HepG2 (cell line): Measurements from ENCODE around the gene FYB1. TPM values are rescaled to one million over a fixed set of nuclear protein-coding genes. Genes with fewer than 3 reads are reported as not detected.

Experiments
- ATAC-seq: fragments of 200-7000 bp; cut with Tn5 transposase; 3 replicates; pipeline ENCODE4 v1.9.1; 2020; ENCODE audit warnings: mild to moderate bottlenecking, moderate library complexity
- BruUV-seq: library from RNA; stranded (reverse); fragments of 400-500 nt; replicated peaks from 2 replicates; lab custom pipeline; 2021; lab: Mats Ljungman, UMichigan
- CTCF ChIA-PET: fragments of 300-600 bp; formaldehyde crosslinking; extraction: SDS; loops from one replicate; lab custom pipeline; 2021; ENCODE audit warnings: low total read pairs, inconsistent platforms, low intra/inter-chr PET ratio; lab: Yijun Ruan, JAX
- POLR2A ChIA-PET: fragments of 350-600 bp; sonication (Branson Sonifier 250); formaldehyde crosslinking; loops from one replicate; lab custom pipeline; 2020; ENCODE audit warnings: antibody characterized with exemption, inconsistent platforms; lab: Yijun Ruan, JAX
- DNase-seq: peaks from one replicate; pipeline ENCODE4 v3.0.0-alpha.2; 2015; ENCODE audit warnings: low spot score
- FAIRE-seq: peaks from 3 replicates; lab custom pipeline; 2011; peaks lifted over from hg19 to GRCh38; lab: Jason Lieb, UNC
- H2AFZ ChIP-seq: one replicate; pipeline ENCODE4 v1.6.1; 2011; ENCODE audit warnings: low read length, inconsistent platforms
- H3K27ac ChIP-seq: fragments of 300-600 bp; 3 replicates; pipeline ENCODE4 v1.8.0; 2011; ENCODE audit warnings: mixed run types, mild to moderate bottlenecking, mixed read lengths, low read length, inconsistent platforms; ENCODE audit not compliant: insufficient read depth; ENCODE audit errors: extremely low read length
- H3K27me3 ChIP-seq, 2 experiments: fragments of 200-600 bp in 1 of 2; 2 replicates in 1 of 2; 3 replicates in 1 of 2; pipeline versions ENCODE4 v1.6.0 to v1.8.0; 2011; ENCODE audit warnings: low read length in 2 of 2, mild to moderate bottlenecking in 2 of 2, moderate library complexity in 2 of 2, inconsistent platforms in 1 of 2; ENCODE audit not compliant: insufficient read depth in 2 of 2, control insufficient read depth in 1 of 2
- H3K36me3 ChIP-seq, 2 experiments: fragments of 200-600 bp in 1 of 2; replicated peaks in 1 of 2; 2 replicates in 1 of 2; 3 replicates in 1 of 2; pipeline versions ENCODE4 v1.5.1 to v1.8.0; 2011; ENCODE audit warnings: low read length in 2 of 2, inconsistent platforms in 1 of 2; ENCODE audit not compliant: insufficient read depth in 2 of 2, control insufficient read depth in 1 of 2
- H3K4me1 ChIP-seq: 2 replicates; pipeline ENCODE4 v1.5.1; 2012; ENCODE audit warnings: low read length, inconsistent platforms; ENCODE audit not compliant: insufficient read depth
- H3K4me2 ChIP-seq: 2 replicates; pipeline ENCODE4 v1.6.0; 2011; ENCODE audit warnings: low read depth, low read length, inconsistent platforms
- H3K4me3 ChIP-seq, 3 experiments: fragments of 200-600 bp in 1 of 3; sonication (generic), shearing (Covaris generic) in 1 of 3; replicated peaks in 1 of 3; 2 replicates each; pipeline ENCODE4 v1.5.1; 2011 to 2016; ENCODE audit warnings: low read length in 3 of 3, inconsistent platforms in 2 of 3, low read depth in 2 of 3, mild to moderate bottlenecking in 2 of 3, control low read depth in 1 of 3, mixed read lengths in 1 of 3; ENCODE audit not compliant: insufficient read depth in 1 of 3
- H3K79me2 ChIP-seq: one replicate; pipeline ENCODE4 v1.6.1; 2011; ENCODE audit warnings: low read length, inconsistent platforms; ENCODE audit not compliant: insufficient read depth
- H3K9ac ChIP-seq: 2 replicates; pipeline ENCODE4 v1.6.0; 2011; ENCODE audit warnings: mild to moderate bottlenecking, low read depth, low read length, inconsistent platforms; ENCODE audit not compliant: insufficient read depth
- H3K9me3 ChIP-seq: 2 replicates; pipeline ENCODE4 v1.5.1; 2012; ENCODE audit warnings: mild to moderate bottlenecking, low read length
- H4K20me1 ChIP-seq: 2 replicates; pipeline ENCODE4 v1.6.0; 2011; ENCODE audit warnings: inconsistent platforms, mild to moderate bottlenecking, low read length, moderate library complexity; ENCODE audit not compliant: insufficient read depth
- ATF7 ChIP-seq, 2 experiments: fragments of 450-650 bp in 1 of 2; sonication (generic) in 1 of 2; formaldehyde crosslinking in 1 of 2; IDR thresholded peaks; 2 replicates each; pipeline versions ENCODE4 v1.4.0 to v1.6.1; 2016 to 2020; ENCODE audit warnings: antibody characterized with exemption in 1 of 2, mild to moderate bottlenecking in 1 of 2, missing genetic modification reagents in 1 of 2
- BRF2 ChIP-seq: sonication (generic); formaldehyde crosslinking; IDR thresholded peaks from 2 replicates; pipeline ENCODE4 v1.8.1; 2022; ENCODE audit warnings: mild to moderate bottlenecking, missing genetic modification reagents
- CSRNP1 ChIP-seq: sonication (generic); formaldehyde crosslinking; IDR thresholded peaks from 2 replicates; pipeline ENCODE4 v1.8.1; 2023; ENCODE audit warnings: mild to moderate bottlenecking, missing genetic modification reagents
- EHMT2 ChIP-seq: fragments of 200-600 bp; sonication (generic); IDR thresholded peaks from 2 replicates; pipeline ENCODE4 v1.7.0; 2017; ENCODE audit warnings: antibody characterized with exemption, low read depth, low read length, borderline replicate concordance
- GFI1 ChIP-seq: sonication (generic); formaldehyde crosslinking; IDR thresholded peaks from 2 replicates; pipeline ENCODE4 v1.5.0; 2020; ENCODE audit warnings: missing genetic modification reagents, mild to moderate bottlenecking, borderline replicate concordance
- GLI4 ChIP-seq: sonication (generic); formaldehyde crosslinking; IDR thresholded peaks from 2 replicates; pipeline ENCODE4 v1.5.1; 2020; ENCODE audit warnings: missing genetic modification reagents, mild to moderate bottlenecking, moderate library complexity, borderline replicate concordance
- KDM1A ChIP-seq: IDR thresholded peaks from 2 replicates; pipeline ENCODE4 v1.6.1; 2016; ENCODE audit warnings: missing compliant biosample characterization
- MIXL1 ChIP-seq: IDR thresholded peaks from 2 replicates; pipeline ENCODE4 v1.6.1; 2016
- NR2C2 ChIP-seq: sonication (generic); formaldehyde crosslinking; IDR thresholded peaks from 2 replicates; pipeline ENCODE4 v1.4.0; 2020; ENCODE audit warnings: missing genetic modification reagents, mild to moderate bottlenecking, moderate library complexity, borderline replicate concordance
- PAXIP1 ChIP-seq: sonication (generic); formaldehyde crosslinking; conservative IDR thresholded peaks from 2 replicates; pipeline ENCODE4 v1.4.0; 2020; ENCODE audit warnings: mild to moderate bottlenecking, missing genetic modification reagents, moderate library complexity
- SAP130 ChIP-seq: IDR thresholded peaks from 2 replicates; pipeline ENCODE4 v1.6.1; 2016; ENCODE audit warnings: low read depth
- TBL1XR1 ChIP-seq: fragments of 150-350 bp; IDR thresholded peaks from 2 replicates; pipeline ENCODE4 v1.6.1; 2014; ENCODE audit warnings: borderline replicate concordance, low read length; ENCODE audit not compliant: partially characterized antibody
- YEATS2 ChIP-seq: sonication (generic); formaldehyde crosslinking; IDR thresholded peaks from 2 replicates; pipeline ENCODE4 v1.4.0; 2020; ENCODE audit warnings: missing genetic modification reagents, borderline replicate concordance
- ZBTB38 ChIP-seq: sonication (generic); formaldehyde crosslinking; IDR thresholded peaks from 2 replicates; pipeline ENCODE4 v1.5.1; 2020; ENCODE audit warnings: mild to moderate bottlenecking, missing genetic modification reagents
- ZFP62 ChIP-seq: sonication (generic); formaldehyde crosslinking; IDR thresholded peaks from 2 replicates; pipeline ENCODE4 v1.4.0; 2020; ENCODE audit warnings: missing genetic modification reagents
- ZNF468 ChIP-seq: sonication (generic); formaldehyde crosslinking; IDR thresholded peaks from 2 replicates; pipeline ENCODE4 v1.8.0; 2022; ENCODE audit warnings: mild to moderate bottlenecking, moderate library complexity, missing genetic modification reagents
- ZNF543 ChIP-seq: sonication (generic); formaldehyde crosslinking; IDR thresholded peaks from 2 replicates; pipeline ENCODE4 v1.4.0; 2020; ENCODE audit warnings: mild to moderate bottlenecking, missing genetic modification reagents
- ZNF724P ChIP-seq: sonication (generic); formaldehyde crosslinking; IDR thresholded peaks from 2 replicates; pipeline ENCODE4 v1.8.0; 2022; ENCODE audit warnings: missing genetic modification reagents, borderline replicate concordance
- ZNF75D ChIP-seq: sonication (generic); formaldehyde crosslinking; IDR thresholded peaks from 2 replicates; pipeline ENCODE4 v1.8.1; 2023; ENCODE audit warnings: missing genetic modification reagents, mild to moderate bottlenecking, borderline replicate concordance
- whole genome bisulfite sequencing: methylation state at CpG from one replicate; pipeline ENCODE4 v1.1.6; 2017; ENCODE audit warnings: low lambda C conversion rate; 5-methylcytosine and 5-hydroxymethylcytosine counted together
- in situ Hi-C: cut with HindIII; loops from 2 replicates; pipeline ENCODE4 v1.10.0; 2017; ENCODE audit warnings: low pct_unique_long_range_greater_than_20kb; ENCODE audit not compliant: extremely low pct_ligation_motif_present
- intact Hi-C: fragments of 100-400 bp; cut with micrococcal nuclease; formaldehyde crosslinking; loops from one replicate; pipeline ENCODE4 v1.10.0; 2022; ENCODE audit not compliant: unreplicated experiment
- polyA plus RNA-seq, 8 experiments: library from polyadenylated mRNA; depleted of rRNA in 3 of 8; stranded (reverse) in 7 of 8; unstranded in 1 of 8; fragments of >200 nt; fragmentation: Illumina TruSeq in 4 of 8; extraction: Trizol in 4 of 8; gene quantifications; 2 replicates each; pipeline versions ENCODE4 v1.2.1 to v1.2.3, GENCODE V29; 2011 to 2016; ENCODE audit warnings: low read depth in 4 of 8, missing spikeins in 1 of 8, mixed read lengths in 1 of 8; ENCODE audit not compliant: insufficient read depth in 1 of 8
- total RNA-seq, 5 experiments: library from RNA; depleted of rRNA; stranded (reverse); fragments of >200 nt; fragmentation: Illumina TruSeq; extraction: Trizol; gene quantifications; 2 replicates each; pipeline ENCODE4 v1.2.3, GENCODE V29; 2016; ENCODE audit warnings: low read depth in 1 of 5

FYB1 gene
- total and polyA plus RNA-seq, 2 of the 13 experiments (the other 11 are each of a cell fraction or from before 2014, with no cell fraction given), result 0.03 TPM; not detected in 1

GRCh38 chr5:39192450-39193160, 26.8 kb downstream of the FYB1 start:
- no peak overlapping the region for H3K4me2 ChIP-seq
- no peaks in the 10 kb centered on the region for H3K36me3 ChIP-seq
- intact Hi-C loops (no loop called here), in situ Hi-C loops (no loop called here)
- no peaks in the 10 kb centered on the region for H4K20me1 ChIP-seq
- ATAC-seq, result no peak
- WGBS, result 38% methylated on average over 1 of the region's 2 CpGs
- H3K27me3 ChIP-seq, result 0 out of 5 replicates have a peak, but pooled peaks cover 0 to 10% of the 10 kb centered on the region in 2 experiments
- no peak overlapping the region for H2AFZ ChIP-seq
- no peak overlapping the region for H3K9ac ChIP-seq
- no peak for DNase-seq
- BruUV-seq, result no TSS peak
- H3K4me3 ChIP-seq, result no peak overlapping the region
- H3K4me1 ChIP-seq, result no peaks in the 10 kb centered on the region
- no peak for FAIRE-seq
- no peaks in the 10 kb centered on the region for H3K79me2 ChIP-seq
- no peaks in the 10 kb centered on the region for H3K9me3 ChIP-seq
- CTCF ChIA-PET, result no interaction called here
- H3K27ac ChIP-seq, result no peak overlapping the region
- POLR2A ChIA-PET, result no interaction called here
- TF ChIP-seq ZNF468 (no peak), SAP130 (CRISPR knock-in tag) (no peak), ZNF724P (no peak), KDM1A (no peak), GFI1 (CRISPR knock-in tag) (no peak), EHMT2 (no peak), ZNF75D (CRISPR knock-in tag) (no peak), PAXIP1 (CRISPR knock-in tag) (no peak), ATF7 (IDR thresholded peaks at IDR 0.05) (no peak), ATF7 (CRISPR knock-in tag; IDR thresholded peaks at IDR 0.05) (no peak), BRF2 (CRISPR knock-in tag) (no peak), GLI4 (CRISPR knock-in tag) (no peak), ZBTB38 (CRISPR knock-in tag) (no peak), ZNF543 (CRISPR knock-in tag) (no peak), ZFP62 (CRISPR knock-in tag) (no peak), YEATS2 (CRISPR knock-in tag) (no peak), NR2C2 (CRISPR knock-in tag) (no peak), TBL1XR1 (no peak), CSRNP1 (CRISPR knock-in tag) (no peak), MIXL1 (no peak)
